ENCODE measurements around the gene FOXK2. TPM values are rescaled to one million over a fixed set of nuclear protein-coding genes. Genes with fewer than 3 reads are reported as not detected.

FOXK2 gene
- total and polyA plus RNA-seq, 8 donors, result 17.7 to 27.9 (median 19.8) TPM

DNA sequence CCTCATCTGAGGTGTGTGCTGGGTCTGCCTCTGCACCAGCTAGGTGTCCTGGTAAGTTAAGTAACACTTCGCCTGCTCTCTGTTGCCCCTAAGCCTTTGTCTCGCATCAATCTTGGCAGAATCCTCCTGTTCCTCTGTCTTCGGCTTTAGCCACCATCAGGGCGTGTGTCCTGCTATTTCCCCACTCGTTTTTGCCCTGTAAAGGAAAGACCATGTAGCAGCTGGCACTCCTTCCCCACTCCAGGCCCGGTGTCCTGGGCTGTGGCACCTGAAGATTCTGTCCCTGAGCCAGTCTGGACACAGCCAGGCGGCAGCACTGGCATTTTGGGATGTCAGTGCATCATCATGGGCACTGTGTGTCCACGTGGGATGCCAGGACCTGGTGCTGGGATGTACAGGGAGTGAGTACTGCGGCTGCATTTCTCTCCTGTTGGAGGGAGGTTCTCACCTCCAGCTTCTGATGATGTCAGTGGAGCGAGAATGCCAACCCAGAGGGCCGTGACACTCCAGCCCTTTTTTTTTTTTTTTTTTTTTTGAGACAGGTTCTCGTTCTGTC is 26.2 kb upstream of the FOXK2 start:
- no peak for TF ChIP-seq CTCF (IDR thresholded peaks at IDR 0.05)
- Histone ChIP-seq H3K9me3 (no peaks in the 10 kb centered on the region), H3K27me3 (no peaks in the 10 kb centered on the region), H3K27ac (no peak overlapping the region), H3K36me3 (no peaks in the 10 kb centered on the region), H3K4me3 (no peak overlapping the region), H3K4me1 (peaks cover 0 to 3% (median 0%) of the 10 kb centered on the region in 3 donors)
- DNase-seq (peak in 2 of 6 donors; percentile 22 to 38), ATAC-seq (no peak), FAIRE-seq (no peak)
- 79 to 88% methylated on average over 9 to 12 of the region's 12 CpGs for whole genome bisulfite sequencing, 2 donors
- intact Hi-C loops (cut with DNase I), result loop anchor here in 1 of 3 donors (10.0 kb wide), 1 partner anchor 139 kb away; the partner anchor contains the start of gene TEX19

- H3K4me3 ChIP-seq, result no peak overlapping the region
- H3K27me3 ChIP-seq, result no peaks in the 10 kb centered on the region
- intact Hi-C loops (cut with DNase I), result loop anchor here in 1 of 3 donors (10.0 kb wide), 1 partner anchor 140 kb away; the partner anchor contains the start of gene TEX19
- 1 to 2% methylated on average over 17 of the region's 17 CpGs for WGBS, 2 donors
- H3K27ac ChIP-seq, result peak overlapping the region in 3 of 4 donors; percentile 0 to 46 (median 30)
- H3K36me3 ChIP-seq, result no peaks in the 10 kb centered on the region
- ATAC-seq (peak; percentile 57 to 86 (median 82)), DNase-seq (peak; percentile 82 to 94 (median 92)), FAIRE-seq (no peak)
- no peaks in the 10 kb centered on the region for H3K9me3 ChIP-seq
- peak; percentile 72 to 80 (median 76) for TF ChIP-seq CTCF (IDR thresholded peaks at IDR 0.05)
- H3K4me1 ChIP-seq, result peaks cover 0 to 3% (median 0%) of the 10 kb centered on the region in 3 donors
Measured at GRCh38 chr17:82494236-82495055, 25.1 kb upstream of the FOXK2 start.

DNA sequence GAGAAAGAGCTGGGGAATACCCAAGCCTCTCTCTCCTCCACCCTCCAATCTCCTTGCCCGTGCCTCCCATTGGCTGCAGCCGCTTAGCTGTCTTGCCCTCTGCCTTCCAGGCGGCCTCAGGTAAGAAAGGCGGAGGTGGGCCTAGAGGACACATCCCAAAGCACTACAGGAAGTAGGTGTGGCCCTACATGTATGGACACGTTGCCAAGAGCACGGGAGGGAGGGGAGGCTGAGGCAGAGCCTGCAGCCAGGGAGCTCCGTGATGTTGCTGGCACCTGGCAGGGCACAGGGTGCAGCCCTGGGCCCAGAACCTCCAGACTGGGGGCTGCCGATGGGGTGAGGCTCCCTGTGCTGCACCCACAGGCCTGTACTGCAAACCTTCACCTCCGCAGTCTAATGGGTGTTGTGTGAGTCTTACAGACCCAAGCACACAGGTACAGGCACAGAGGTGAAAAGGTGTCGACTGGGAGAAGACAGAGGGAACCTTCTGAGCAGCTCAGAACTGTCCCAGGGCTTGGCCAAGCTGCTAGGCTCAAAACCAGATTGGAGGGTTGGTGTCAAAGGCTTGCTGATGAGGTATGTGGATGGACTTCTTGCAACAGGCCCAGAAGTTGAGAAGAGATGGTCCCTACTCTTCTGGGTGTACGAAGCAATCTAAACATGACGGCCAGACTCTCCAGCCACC is 23.5 kb upstream of the FOXK2 start:
- TF ChIP-seq CTCF (IDR thresholded peaks at IDR 0.05), result no peak
- WGBS, 2 donors, result 81 to 84% methylated on average over 11 to 12 of the region's 12 CpGs
- DNase-seq (peak in 3 of 6 donors; percentile 26 to 59 (median 46)), FAIRE-seq (no peak), ATAC-seq (no peak)
- H3K27ac ChIP-seq, result peak overlapping the region in 1 of 4 donors; percentile 76
- peaks cover 0 to 3% (median 0%) of the 10 kb centered on the region in 3 donors for H3K4me1 ChIP-seq
- H3K27me3 ChIP-seq, result no peaks in the 10 kb centered on the region
- intact Hi-C loops (cut with DNase I), result loop anchor here in 1 of 3 donors (10.0 kb wide), 1 partner anchor 141 kb away; the partner anchor contains the start of gene TEX19
- H3K36me3 ChIP-seq, result no peaks in the 10 kb centered on the region
- no peak overlapping the region for H3K4me3 ChIP-seq
- H3K9me3 ChIP-seq, result no peaks in the 10 kb centered on the region

DNA sequence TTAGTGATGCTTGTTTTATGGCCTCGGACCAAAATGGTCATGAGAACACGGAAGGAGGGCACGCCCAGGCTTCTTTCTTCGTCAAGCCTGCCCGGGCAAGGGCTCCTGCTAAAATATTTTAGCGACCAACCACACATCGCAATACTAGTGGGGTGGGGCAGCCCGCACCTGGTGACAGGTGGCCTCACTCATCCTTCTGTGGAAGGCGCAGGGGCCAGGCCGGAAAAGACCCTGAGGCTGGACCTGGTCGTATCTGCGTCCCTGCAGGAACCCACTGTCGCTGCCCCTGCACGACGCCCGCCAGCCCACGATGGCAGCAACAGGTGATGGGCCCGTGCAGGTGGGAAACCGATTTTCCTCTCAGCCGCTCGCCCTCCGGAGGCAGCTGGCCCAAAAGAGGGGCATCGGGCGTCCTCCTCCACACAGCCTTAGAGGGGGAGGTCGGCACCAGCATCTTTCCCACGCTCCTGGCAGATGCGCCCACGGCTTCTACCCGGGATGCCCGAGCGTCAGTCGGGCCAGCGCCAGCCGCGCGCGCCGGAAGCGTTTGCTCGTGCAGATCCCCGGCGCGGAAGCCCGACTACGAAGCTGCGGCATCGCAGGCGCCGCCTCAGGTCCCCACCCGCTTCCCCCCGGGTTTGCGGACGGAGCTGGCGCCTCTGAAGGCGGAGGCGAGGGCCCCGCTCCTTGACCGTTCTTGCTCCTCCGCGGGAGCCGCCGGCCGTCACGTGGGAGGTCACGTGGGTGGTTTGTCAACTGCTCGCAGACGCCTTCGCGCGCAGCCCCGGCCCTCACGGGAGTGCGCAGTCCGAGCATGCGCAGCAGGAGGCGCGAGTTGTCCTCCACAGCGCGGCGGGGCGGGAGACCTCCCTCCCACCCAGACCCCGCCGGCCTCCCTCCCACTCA is 22.8 kb upstream of the FOXK2 start:
- WGBS, 2 donors, result 15 to 16% methylated on average over 58 to 83 of the region's 83 CpGs
- DNase-seq (peak; percentile 93 to 99 (median 97)), ATAC-seq (peak; percentile 79 to 86 (median 84)), FAIRE-seq (no peak)
- peak overlapping the region; percentile 69 to 79 (median 76) for H3K27ac ChIP-seq
- H3K27me3 ChIP-seq, result no peaks in the 10 kb centered on the region
- no peaks in the 10 kb centered on the region for H3K36me3 ChIP-seq
- H3K4me3 ChIP-seq, result peak overlapping the region; percentile 47 to 61 (median 53)
- H3K9me3 ChIP-seq, result no peaks in the 10 kb centered on the region
- TF ChIP-seq CTCF (IDR thresholded peaks at IDR 0.05), result no peak
- intact Hi-C loops (cut with DNase I), result loop anchor here in 1 of 3 donors (10.0 kb wide), 1 partner anchor 142 kb away; the partner anchor contains the start of gene TEX19
- H3K4me1 ChIP-seq, result peaks cover 0 to 3% (median 0%) of the 10 kb centered on the region in 3 donors
